ENCODE data around the gene DAB1.

The DAB1 gene

DNA sequence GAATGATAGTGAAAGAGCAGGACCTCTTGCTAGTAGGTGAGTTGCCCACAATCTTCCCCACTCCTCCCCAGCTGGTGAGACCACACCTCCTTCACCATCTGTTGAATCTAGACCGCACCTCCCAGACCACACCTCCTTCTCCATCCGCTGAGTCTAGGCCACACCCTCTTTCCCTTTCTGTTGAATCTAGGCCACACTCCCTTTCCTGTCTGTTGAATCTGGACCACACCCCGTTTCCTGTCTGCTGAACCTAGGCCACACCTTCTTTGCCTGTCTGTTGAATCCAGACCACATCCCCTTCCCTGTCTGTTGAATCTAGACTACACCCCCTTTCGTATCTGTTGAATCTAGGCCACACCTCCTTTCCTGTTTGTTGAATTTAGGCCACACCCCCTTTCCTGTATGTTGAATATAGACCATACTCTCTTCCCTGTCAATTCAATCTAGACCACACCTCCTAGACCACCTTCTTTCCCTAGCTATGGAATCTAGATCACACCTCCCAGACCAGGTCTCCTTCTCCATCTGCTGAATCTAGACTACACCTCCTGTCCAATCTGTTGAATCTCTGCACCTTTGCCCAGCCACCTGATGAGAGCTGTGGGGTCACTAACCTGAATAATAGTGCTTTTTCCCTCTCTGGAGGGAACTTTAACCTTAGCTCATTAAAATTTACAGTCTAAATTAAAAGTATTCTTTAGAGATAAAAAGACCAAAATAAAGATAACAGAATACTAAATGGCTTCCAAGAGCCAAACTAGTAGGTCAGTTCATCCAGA is 116.3 kb downstream of the DAB1 start:
- H3K4me3 ChIP-seq (ENCODE audit: insufficient read depth, low read length, poor library complexity, severe bottlenecking) = no peak overlapping the region
- H2AFZ ChIP-seq (ENCODE audit: low read depth, low read length, severe bottlenecking) = no peak overlapping the region
- H3K9ac ChIP-seq (ENCODE audit: low read length) = no peak overlapping the region
- no peaks in the 10 kb centered on the region for H3K27me3 ChIP-seq (ENCODE audit: low read length)
- no peak overlapping the region for H3K4me2 ChIP-seq (ENCODE audit: low read depth, low read length, poor library complexity, severe bottlenecking)
- H4K20me1 ChIP-seq (ENCODE audit: low read depth, low read length) = no peaks in the 10 kb centered on the region
- no peaks in the 10 kb centered on the region for H3K9me3 ChIP-seq (ENCODE audit: insufficient read depth, low read length)
- H3K36me3 ChIP-seq (ENCODE audit: low read length) = no peaks in the 10 kb centered on the region
- H3K79me2 ChIP-seq (ENCODE audit: insufficient read depth, low read length) = no peaks in the 10 kb centered on the region
- H3K9me2 ChIP-seq (replicated peaks; ENCODE audit: insufficient read depth, low read length) = no peaks in the 10 kb centered on the region
- H3K27ac ChIP-seq (ENCODE audit: low read depth, low read length) = no peak overlapping the region
- H3F3A ChIP-seq (ENCODE audit: insufficient read depth) = no peaks in the 10 kb centered on the region
- TF ChIP-seq, protein P1, sequence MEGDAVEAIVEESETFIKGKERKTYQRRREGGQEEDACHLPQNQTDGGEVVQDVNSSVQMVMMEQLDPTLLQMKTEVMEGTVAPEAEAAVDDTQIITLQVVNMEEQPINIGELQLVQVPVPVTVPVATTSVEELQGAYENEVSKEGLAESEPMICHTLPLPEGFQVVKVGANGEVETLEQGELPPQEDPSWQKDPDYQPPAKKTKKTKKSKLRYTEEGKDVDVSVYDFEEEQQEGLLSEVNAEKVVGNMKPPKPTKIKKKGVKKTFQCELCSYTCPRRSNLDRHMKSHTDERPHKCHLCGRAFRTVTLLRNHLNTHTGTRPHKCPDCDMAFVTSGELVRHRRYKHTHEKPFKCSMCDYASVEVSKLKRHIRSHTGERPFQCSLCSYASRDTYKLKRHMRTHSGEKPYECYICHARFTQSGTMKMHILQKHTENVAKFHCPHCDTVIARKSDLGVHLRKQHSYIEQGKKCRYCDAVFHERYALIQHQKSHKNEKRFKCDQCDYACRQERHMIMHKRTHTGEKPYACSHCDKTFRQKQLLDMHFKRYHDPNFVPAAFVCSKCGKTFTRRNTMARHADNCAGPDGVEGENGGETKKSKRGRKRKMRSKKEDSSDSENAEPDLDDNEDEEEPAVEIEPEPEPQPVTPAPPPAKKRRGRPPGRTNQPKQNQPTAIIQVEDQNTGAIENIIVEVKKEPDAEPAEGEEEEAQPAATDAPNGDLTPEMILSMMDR (IDR thresholded peaks at IDR 0.05; ENCODE audit: insufficient read depth, low read length, poor library complexity, severe bottlenecking) = no peak
- TF ChIP-seq EZH2phosphoT487 (conservative IDR thresholded peaks at IDR 0.05; ENCODE audit: low read length) = no peak

DNA sequence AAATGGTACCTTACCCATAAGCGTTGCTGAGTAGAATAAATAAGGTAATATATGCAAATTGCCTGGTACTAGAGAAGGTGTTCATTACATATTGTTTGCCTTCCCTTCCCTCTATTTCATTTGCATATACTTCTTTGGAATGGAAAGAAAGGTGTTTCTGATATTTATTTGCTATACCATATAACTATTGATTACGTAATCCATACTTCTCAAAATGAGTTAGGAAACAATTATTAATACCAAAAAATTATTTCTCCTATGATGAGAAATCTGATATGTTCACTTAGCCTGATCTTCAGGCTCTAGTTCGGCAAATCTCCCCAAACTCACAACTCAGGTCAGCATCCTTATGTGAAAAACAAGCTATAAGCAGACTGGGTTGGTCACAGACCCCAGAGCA is 119.3 kb downstream of the DAB1 start:
- H3K9me2 ChIP-seq (replicated peaks; ENCODE audit: insufficient read depth, low read length) = no peaks in the 10 kb centered on the region
- no peaks in the 10 kb centered on the region for H3K79me2 ChIP-seq (ENCODE audit: insufficient read depth, low read length)
- H3K27ac ChIP-seq (ENCODE audit: low read depth, low read length) = no peak overlapping the region
- H3K9me3 ChIP-seq (ENCODE audit: insufficient read depth, low read length) = no peaks in the 10 kb centered on the region
- H2AFZ ChIP-seq (ENCODE audit: low read depth, low read length, severe bottlenecking) = no peak overlapping the region
- H3K4me2 ChIP-seq (ENCODE audit: low read depth, low read length, poor library complexity, severe bottlenecking) = no peak overlapping the region
- no peaks in the 10 kb centered on the region for H3K27me3 ChIP-seq (ENCODE audit: low read length)
- no peaks in the 10 kb centered on the region for H3K36me3 ChIP-seq (ENCODE audit: low read length)
- no peak overlapping the region for H3K9ac ChIP-seq (ENCODE audit: low read length)
- H3F3A ChIP-seq (ENCODE audit: insufficient read depth) = no peaks in the 10 kb centered on the region
- H4K20me1 ChIP-seq (ENCODE audit: low read depth, low read length) = no peaks in the 10 kb centered on the region
- TF ChIP-seq, protein P1 (IDR thresholded peaks at IDR 0.05; ENCODE audit: insufficient read depth, low read length, poor library complexity, severe bottlenecking) = no peak
- TF ChIP-seq EZH2phosphoT487 (conservative IDR thresholded peaks at IDR 0.05; ENCODE audit: low read length) = no peak
- no peak overlapping the region for H3K4me3 ChIP-seq (ENCODE audit: insufficient read depth, low read length, poor library complexity, severe bottlenecking)

DNA sequence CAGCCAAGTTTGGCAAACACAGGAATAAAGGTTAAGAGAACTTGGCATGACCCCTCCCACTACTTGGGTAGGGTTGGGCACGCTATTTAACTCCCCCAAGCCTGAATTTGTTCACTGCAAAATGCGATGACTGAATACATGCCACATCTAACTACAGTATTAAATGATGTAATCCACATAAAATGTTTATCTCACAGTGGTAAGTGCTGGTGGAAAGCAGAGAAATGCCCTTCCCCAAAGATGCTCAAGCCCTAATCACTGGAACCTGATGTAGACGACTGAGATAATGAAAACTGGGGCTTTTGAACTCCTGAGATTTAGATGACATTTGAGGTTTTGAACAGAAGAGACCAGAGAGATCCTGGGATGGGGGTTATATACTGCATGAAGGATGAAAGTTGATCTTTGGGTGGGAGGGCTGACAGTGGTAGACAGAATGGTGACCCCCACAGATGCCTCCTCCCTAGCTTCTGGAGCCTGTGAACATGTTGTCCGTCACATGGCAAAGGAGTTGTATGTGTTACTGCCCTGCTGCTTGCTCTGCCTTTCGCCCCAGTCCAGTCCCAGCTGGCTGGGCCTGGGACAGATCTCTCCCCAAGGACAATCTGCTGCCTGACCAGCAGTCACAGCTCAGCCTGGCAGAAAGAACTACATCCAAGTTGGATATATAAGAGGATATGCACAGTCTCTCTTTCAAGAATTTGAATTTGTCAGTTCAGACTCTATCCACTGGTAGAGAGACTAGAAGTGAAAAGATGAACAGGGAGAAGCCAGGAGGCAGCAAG is 120.9 kb downstream of the DAB1 start:
- no peak overlapping the region for H3K4me2 ChIP-seq (ENCODE audit: low read depth, low read length, poor library complexity, severe bottlenecking)
- H3K4me3 ChIP-seq (ENCODE audit: insufficient read depth, low read length, poor library complexity, severe bottlenecking) = no peak overlapping the region
- no peaks in the 10 kb centered on the region for H3K9me2 ChIP-seq (replicated peaks; ENCODE audit: insufficient read depth, low read length)
- no peaks in the 10 kb centered on the region for H4K20me1 ChIP-seq (ENCODE audit: low read depth, low read length)
- H3K36me3 ChIP-seq (ENCODE audit: low read length) = no peaks in the 10 kb centered on the region
- no peaks in the 10 kb centered on the region for H3K27me3 ChIP-seq (ENCODE audit: low read length)
- H3K9me3 ChIP-seq (ENCODE audit: insufficient read depth, low read length) = no peaks in the 10 kb centered on the region
- no peak overlapping the region for H3K9ac ChIP-seq (ENCODE audit: low read length)
- TF ChIP-seq, protein P1 (IDR thresholded peaks at IDR 0.05; ENCODE audit: insufficient read depth, low read length, poor library complexity, severe bottlenecking) = no peak
- no peak for TF ChIP-seq EZH2phosphoT487 (conservative IDR thresholded peaks at IDR 0.05; ENCODE audit: low read length)
- H3K27ac ChIP-seq (ENCODE audit: low read depth, low read length) = no peak overlapping the region
- H2AFZ ChIP-seq (ENCODE audit: low read depth, low read length, severe bottlenecking) = no peak overlapping the region
- H3F3A ChIP-seq (ENCODE audit: insufficient read depth) = no peaks in the 10 kb centered on the region
- H3K79me2 ChIP-seq (ENCODE audit: insufficient read depth, low read length) = no peaks in the 10 kb centered on the region
